Esophagus squamous epithelium (tissue), 4 donors: Measurements from ENCODE around the gene AUTS2.

ENCODE experiments used
- POLR2A ChIP-seq, 4 donors: fragments of 450-650 bp; IDR thresholded peaks; one replicate each; pipeline ENCODE4 v1.6.1; 2017; ENCODE audit warnings: antibody characterized with exemption in 4 of 4, mild to moderate bottlenecking in 4 of 4, moderate library complexity in 3 of 4
- TF ChIP-seq, protein P1 (sequence below), 6 experiments: fragments of 450-650 bp in 4 of 6; fragments of 200-600 bp in 2 of 6; sonication (generic) in 2 of 6; IDR thresholded peaks; one replicate each; pipeline ENCODE4 v1.5.1; 2016 to 2019; ENCODE audit warnings: antibody characterized with exemption in 6 of 6, mild to moderate bottlenecking in 4 of 6, moderate library complexity in 4 of 6

DNA sequence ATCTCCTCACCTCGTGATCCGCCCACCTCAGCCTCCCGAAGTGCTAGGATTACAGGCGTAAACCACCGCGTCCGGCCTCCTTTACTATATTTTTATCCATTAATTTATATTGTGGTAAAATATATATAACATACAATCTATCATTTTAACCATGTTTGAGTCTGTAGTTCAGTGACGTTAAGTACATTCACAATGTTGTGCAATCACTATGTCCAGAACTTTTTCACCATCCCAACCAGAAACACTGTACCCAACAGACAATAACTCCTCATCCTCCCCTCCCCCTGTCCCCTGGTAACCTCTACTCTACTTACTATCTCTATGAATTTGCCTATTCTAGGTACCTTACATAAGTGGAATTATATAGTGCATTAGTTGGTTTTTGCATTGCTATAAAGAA, 1236.1 kb downstream of the AUTS2 start:
- no peak for TF ChIP-seq POLR2A (IDR thresholded peaks at IDR 0.05)
- TF ChIP-seq, protein P1, sequence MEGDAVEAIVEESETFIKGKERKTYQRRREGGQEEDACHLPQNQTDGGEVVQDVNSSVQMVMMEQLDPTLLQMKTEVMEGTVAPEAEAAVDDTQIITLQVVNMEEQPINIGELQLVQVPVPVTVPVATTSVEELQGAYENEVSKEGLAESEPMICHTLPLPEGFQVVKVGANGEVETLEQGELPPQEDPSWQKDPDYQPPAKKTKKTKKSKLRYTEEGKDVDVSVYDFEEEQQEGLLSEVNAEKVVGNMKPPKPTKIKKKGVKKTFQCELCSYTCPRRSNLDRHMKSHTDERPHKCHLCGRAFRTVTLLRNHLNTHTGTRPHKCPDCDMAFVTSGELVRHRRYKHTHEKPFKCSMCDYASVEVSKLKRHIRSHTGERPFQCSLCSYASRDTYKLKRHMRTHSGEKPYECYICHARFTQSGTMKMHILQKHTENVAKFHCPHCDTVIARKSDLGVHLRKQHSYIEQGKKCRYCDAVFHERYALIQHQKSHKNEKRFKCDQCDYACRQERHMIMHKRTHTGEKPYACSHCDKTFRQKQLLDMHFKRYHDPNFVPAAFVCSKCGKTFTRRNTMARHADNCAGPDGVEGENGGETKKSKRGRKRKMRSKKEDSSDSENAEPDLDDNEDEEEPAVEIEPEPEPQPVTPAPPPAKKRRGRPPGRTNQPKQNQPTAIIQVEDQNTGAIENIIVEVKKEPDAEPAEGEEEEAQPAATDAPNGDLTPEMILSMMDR (IDR thresholded peaks at IDR 0.05), result no peak
